SK-N-SH treated with all-trans-retinoic acid at 6 μM for 48 hours (cell line): ENCODE results near the gene FAM228A.
A peak's percentile ranks its signal among the peaks of the same experiment; 100 is the strongest.

Source experiments
- ATAC-seq: fragments of 200-7000 bp; cut with Tn5 transposase; 3 replicates; pipeline ENCODE4 v1.9.1; 2020; ENCODE audit warnings: mild to moderate bottlenecking, moderate library complexity
- BACH2 ChIP-seq: fragments of 250-450 bp; sonication (Bioruptor Pico); IDR thresholded peaks from 2 replicates; pipeline ENCODE4 v1.9.0; 2021; ENCODE audit warnings: mild to moderate bottlenecking, borderline replicate concordance
- ESRRG ChIP-seq: fragments of 250-450 bp; sonication (Bioruptor Pico); IDR thresholded peaks from 2 replicates; pipeline ENCODE4 v1.6.1; 2021; ENCODE audit warnings: mild to moderate bottlenecking
- GLIS3 ChIP-seq: fragments of 250-450 bp; sonication (Bioruptor Pico); IDR thresholded peaks from 2 replicates; pipeline ENCODE4 v1.5.0; 2020; ENCODE audit warnings: mild to moderate bottlenecking, moderate library complexity
- ISL1 ChIP-seq: fragments of 250-450 bp; sonication (Bioruptor Pico); IDR thresholded peaks from 2 replicates; pipeline ENCODE4 v2.1.2; 2022; ENCODE audit warnings: mild to moderate bottlenecking, moderate library complexity
- OSR1 ChIP-seq: fragments of 250-450 bp; sonication (Bioruptor Pico); IDR thresholded peaks from 2 replicates; pipeline ENCODE4 v1.8.0; 2022; ENCODE audit warnings: moderate library complexity, mild to moderate bottlenecking, inconsistent platforms
- RARB ChIP-seq: fragments of 250-450 bp; sonication (Bioruptor Pico); IDR thresholded peaks from 2 replicates; pipeline ENCODE4 v1.8.0; 2021; ENCODE audit warnings: mild to moderate bottlenecking, moderate library complexity
- SNAI2 ChIP-seq: fragments of 250-450 bp; sonication (Bioruptor Pico); IDR thresholded peaks from 2 replicates; pipeline ENCODE4 v1.5.0; 2020; ENCODE audit warnings: mild to moderate bottlenecking, moderate library complexity
- TCF4 ChIP-seq: fragments of 250-450 bp; sonication (Bioruptor Pico); IDR thresholded peaks from 2 replicates; pipeline ENCODE4 v1.8.0; 2021; ENCODE audit warnings: mild to moderate bottlenecking, moderate library complexity, borderline replicate concordance
- TOX ChIP-seq: fragments of 250-450 bp; sonication (Bioruptor Pico); IDR thresholded peaks from 2 replicates; pipeline ENCODE4 v1.8.0; 2021; ENCODE audit warnings: mild to moderate bottlenecking, moderate library complexity, borderline replicate concordance
- ZC3H10 ChIP-seq: fragments of 250-450 bp; sonication (Bioruptor Pico); IDR thresholded peaks from 2 replicates; pipeline ENCODE4 v1.5.1; 2021; ENCODE audit warnings: mild to moderate bottlenecking, moderate library complexity
- ZFP3 ChIP-seq: fragments of 250-450 bp; sonication (Bioruptor Pico); IDR thresholded peaks from 2 replicates; pipeline ENCODE4 v1.5.0; 2020; ENCODE audit warnings: mild to moderate bottlenecking, moderate library complexity
- ZFP30 ChIP-seq: fragments of 450-650 bp; formaldehyde crosslinking; IDR thresholded peaks from 2 replicates; pipeline ENCODE4 v1.5.0; 2022; ENCODE audit warnings: mild to moderate bottlenecking, moderate library complexity
- ZNF565 ChIP-seq: fragments of 450-650 bp; formaldehyde crosslinking; conservative IDR thresholded peaks from 2 replicates; pipeline ENCODE4 v1.5.0; 2020; ENCODE audit warnings: low read depth, mild to moderate bottlenecking, moderate library complexity
- ZNF70 ChIP-seq: fragments of 450-650 bp; formaldehyde crosslinking; IDR thresholded peaks from 2 replicates; pipeline ENCODE4 v1.5.0; 2020; ENCODE audit warnings: mild to moderate bottlenecking, moderate library complexity
- ZNF8 ChIP-seq: fragments of 450-650 bp; formaldehyde crosslinking; IDR thresholded peaks from 2 replicates; pipeline ENCODE4 v1.5.0; 2020; ENCODE audit warnings: mild to moderate bottlenecking, moderate library complexity
- TF ChIP-seq, protein P1 (sequence below): fragments of 250-450 bp; sonication (Bioruptor Pico); IDR thresholded peaks from 2 replicates; pipeline ENCODE4 v1.8.0; 2021; ENCODE audit warnings: low read depth, mild to moderate bottlenecking, moderate library complexity, borderline replicate concordance
- TF ChIP-seq, protein P2 (sequence below): fragments of 250-450 bp; sonication (Bioruptor Pico); IDR thresholded peaks from 2 replicates; pipeline ENCODE4 v1.5.0; 2020; ENCODE audit warnings: mild to moderate bottlenecking, moderate library complexity
- TF ChIP-seq, protein P3 (sequence below): fragments of 250-450 bp; sonication (Bioruptor Pico); IDR thresholded peaks from 2 replicates; pipeline ENCODE4 v1.5.1; 2021; ENCODE audit warnings: mild to moderate bottlenecking, moderate library complexity
- TF ChIP-seq, protein P4 (sequence below): fragments of 250-450 bp; sonication (Bioruptor Pico); IDR thresholded peaks from 2 replicates; pipeline ENCODE4 v1.8.0; 2020; ENCODE audit warnings: mild to moderate bottlenecking, moderate library complexity, borderline replicate concordance
- TF ChIP-seq, protein P5 (sequence below): fragments of 250-450 bp; sonication (Bioruptor Pico); IDR thresholded peaks from 2 replicates; pipeline ENCODE4 v1.5.1; 2020; ENCODE audit warnings: low read depth, mild to moderate bottlenecking, moderate library complexity

FAM228A gene

DNA sequence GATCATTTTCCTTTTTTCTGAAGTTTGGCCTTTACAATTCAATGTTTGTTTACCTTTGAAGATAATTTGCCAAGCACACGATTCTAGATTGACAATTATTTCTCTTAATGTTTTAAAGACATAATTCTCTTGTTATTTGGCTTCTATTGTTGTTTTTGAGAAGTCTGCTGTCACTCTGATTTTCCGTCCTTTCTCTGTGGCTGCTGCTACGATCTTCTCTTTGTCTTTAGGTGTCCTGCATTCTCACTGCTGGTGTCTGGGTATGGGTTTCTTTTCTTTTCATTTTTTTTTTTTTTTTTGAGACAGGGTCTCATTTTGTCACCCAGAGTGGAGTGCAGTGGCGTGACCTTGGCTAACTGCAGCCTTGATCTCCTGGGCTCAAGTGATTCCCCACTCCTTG is 15.1 kb upstream of the FAM228A start (continued):
- TF ChIP-seq, protein P1, sequence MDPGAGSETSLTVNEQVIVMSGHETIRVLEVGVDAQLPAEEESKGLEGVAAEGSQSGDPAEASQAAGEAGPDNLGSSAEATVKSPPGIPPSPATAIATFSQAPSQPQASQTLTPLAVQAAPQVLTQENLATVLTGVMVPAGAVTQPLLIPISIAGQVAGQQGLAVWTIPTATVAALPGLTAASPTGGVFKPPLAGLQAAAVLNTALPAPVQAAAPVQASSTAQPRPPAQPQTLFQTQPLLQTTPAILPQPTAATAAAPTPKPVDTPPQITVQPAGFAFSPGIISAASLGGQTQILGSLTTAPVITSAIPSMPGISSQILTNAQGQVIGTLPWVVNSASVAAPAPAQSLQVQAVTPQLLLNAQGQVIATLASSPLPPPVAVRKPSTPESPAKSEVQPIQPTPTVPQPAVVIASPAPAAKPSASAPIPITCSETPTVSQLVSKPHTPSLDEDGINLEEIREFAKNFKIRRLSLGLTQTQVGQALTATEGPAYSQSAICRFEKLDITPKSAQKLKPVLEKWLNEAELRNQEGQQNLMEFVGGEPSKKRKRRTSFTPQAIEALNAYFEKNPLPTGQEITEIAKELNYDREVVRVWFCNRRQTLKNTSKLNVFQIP (CRISPR knock-in tag): no peak
- TF ChIP-seq ZFP3 (CRISPR knock-in tag): no peak

DNA sequence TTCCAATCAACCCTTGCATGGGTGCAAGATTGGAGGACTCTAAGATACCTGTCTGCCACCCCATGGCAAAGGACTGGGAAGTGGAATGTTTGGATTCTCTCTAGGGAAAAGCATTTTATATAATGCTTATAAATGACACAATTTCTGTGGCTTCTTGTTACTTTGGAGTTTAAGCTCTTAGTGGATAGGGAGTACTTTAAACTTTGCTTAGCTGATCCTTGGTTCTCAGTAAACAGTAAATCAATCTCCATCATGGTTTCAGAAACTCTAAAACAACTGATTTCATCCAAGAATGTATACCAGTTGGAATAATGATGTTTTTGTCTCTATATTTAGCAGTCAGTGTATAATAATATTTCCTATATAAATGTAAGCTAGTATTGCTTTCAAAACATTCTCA is 14.1 kb upstream of the FAM228A start:
- TF ChIP-seq SNAI2: no peak
- no peak for TF ChIP-seq ZC3H10 (CRISPR knock-in tag)
- TF ChIP-seq ZFP3 (CRISPR knock-in tag): no peak
- TF ChIP-seq, protein P1 (CRISPR knock-in tag): no peak
- TF ChIP-seq ZNF70 (CRISPR knock-in tag): no peak
- no peak for TF ChIP-seq BACH2 (CRISPR knock-in tag)
- no peak for TF ChIP-seq RARB
- TF ChIP-seq ZNF565: no peak
- TF ChIP-seq, protein P2, sequence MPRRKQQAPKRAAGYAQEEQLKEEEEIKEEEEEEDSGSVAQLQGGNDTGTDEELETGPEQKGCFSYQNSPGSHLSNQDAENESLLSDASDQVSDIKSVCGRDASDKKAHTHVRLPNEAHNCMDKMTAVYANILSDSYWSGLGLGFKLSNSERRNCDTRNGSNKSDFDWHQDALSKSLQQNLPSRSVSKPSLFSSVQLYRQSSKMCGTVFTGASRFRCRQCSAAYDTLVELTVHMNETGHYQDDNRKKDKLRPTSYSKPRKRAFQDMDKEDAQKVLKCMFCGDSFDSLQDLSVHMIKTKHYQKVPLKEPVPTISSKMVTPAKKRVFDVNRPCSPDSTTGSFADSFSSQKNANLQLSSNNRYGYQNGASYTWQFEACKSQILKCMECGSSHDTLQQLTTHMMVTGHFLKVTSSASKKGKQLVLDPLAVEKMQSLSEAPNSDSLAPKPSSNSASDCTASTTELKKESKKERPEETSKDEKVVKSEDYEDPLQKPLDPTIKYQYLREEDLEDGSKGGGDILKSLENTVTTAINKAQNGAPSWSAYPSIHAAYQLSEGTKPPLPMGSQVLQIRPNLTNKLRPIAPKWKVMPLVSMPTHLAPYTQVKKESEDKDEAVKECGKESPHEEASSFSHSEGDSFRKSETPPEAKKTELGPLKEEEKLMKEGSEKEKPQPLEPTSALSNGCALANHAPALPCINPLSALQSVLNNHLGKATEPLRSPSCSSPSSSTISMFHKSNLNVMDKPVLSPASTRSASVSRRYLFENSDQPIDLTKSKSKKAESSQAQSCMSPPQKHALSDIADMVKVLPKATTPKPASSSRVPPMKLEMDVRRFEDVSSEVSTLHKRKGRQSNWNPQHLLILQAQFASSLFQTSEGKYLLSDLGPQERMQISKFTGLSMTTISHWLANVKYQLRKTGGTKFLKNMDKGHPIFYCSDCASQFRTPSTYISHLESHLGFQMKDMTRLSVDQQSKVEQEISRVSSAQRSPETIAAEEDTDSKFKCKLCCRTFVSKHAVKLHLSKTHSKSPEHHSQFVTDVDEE (CRISPR knock-in tag): no peak
- TF ChIP-seq, protein P3, sequence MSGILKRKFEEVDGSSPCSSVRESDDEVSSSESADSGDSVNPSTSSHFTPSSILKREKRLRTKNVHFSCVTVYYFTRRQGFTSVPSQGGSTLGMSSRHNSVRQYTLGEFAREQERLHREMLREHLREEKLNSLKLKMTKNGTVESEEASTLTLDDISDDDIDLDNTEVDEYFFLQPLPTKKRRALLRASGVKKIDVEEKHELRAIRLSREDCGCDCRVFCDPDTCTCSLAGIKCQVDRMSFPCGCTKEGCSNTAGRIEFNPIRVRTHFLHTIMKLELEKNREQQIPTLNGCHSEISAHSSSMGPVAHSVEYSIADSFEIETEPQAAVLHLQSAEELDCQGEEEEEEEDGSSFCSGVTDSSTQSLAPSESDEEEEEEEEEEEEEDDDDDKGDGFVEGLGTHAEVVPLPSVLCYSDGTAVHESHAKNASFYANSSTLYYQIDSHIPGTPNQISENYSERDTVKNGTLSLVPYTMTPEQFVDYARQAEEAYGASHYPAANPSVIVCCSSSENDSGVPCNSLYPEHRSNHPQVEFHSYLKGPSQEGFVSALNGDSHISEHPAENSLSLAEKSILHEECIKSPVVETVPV (CRISPR knock-in tag): no peak
- TF ChIP-seq GLIS3 (CRISPR knock-in tag): no peak
- TF ChIP-seq TOX (CRISPR knock-in tag): no peak
- TF ChIP-seq, protein P4, sequence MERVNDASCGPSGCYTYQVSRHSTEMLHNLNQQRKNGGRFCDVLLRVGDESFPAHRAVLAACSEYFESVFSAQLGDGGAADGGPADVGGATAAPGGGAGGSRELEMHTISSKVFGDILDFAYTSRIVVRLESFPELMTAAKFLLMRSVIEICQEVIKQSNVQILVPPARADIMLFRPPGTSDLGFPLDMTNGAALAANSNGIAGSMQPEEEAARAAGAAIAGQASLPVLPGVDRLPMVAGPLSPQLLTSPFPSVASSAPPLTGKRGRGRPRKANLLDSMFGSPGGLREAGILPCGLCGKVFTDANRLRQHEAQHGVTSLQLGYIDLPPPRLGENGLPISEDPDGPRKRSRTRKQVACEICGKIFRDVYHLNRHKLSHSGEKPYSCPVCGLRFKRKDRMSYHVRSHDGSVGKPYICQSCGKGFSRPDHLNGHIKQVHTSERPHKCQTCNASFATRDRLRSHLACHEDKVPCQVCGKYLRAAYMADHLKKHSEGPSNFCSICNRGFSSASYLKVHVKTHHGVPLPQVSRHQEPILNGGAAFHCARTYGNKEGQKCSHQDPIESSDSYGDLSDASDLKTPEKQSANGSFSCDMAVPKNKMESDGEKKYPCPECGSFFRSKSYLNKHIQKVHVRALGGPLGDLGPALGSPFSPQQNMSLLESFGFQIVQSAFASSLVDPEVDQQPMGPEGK (CRISPR knock-in tag): no peak
- no peak for TF ChIP-seq ESRRG (CRISPR knock-in tag)
- no peak for TF ChIP-seq ZFP30
- TF ChIP-seq, all 23 proteins: peak for 0
- ATAC-seq: no peak

DNA sequence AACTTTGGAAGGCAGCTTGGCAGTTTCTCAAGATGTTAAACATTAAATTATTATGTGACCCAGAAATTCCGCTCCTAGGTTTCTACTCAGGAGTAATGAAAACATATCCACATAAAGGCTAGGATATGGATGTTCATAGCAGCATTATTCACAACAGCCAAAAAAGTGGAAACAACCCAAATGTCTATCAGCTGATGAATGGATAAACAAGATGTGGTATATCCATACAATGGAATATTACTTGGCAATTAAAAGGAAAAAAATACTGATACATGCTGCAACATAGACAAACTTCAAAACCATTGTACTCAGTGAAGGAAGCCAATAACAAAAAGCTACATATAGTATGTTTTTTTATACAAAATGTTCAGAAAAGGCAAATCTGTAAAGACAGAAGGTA is 12.4 kb upstream of the FAM228A start:
- TF ChIP-seq TCF4 (no peak), ZNF8 (CRISPR knock-in tag) (peak; percentile 99)
- ATAC-seq: no peak

DNA sequence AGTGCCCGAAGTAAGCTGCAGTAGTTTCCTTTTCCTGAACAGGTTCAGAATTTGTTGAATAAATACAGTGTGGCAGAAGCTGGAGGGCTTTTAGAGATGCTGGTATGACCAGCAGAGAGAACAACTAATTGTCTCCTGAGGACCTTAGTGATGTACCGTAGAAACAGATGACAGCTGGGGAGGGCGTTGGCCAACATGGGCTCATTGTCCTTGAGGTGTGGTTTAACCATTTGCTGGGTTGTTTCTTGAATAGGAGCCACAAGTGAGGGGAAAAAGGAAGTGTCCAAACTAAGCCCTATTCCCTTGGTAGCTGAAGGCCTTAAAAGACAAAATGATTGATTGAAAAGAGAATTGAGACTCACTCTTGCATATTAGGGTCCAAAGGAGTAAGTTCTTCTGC is 11.7 kb upstream of the FAM228A start:
- ATAC-seq: no peak

More for the DNA sequence above, 11.7 kb upstream of the FAM228A start:
- TF ChIP-seq, protein P5, sequence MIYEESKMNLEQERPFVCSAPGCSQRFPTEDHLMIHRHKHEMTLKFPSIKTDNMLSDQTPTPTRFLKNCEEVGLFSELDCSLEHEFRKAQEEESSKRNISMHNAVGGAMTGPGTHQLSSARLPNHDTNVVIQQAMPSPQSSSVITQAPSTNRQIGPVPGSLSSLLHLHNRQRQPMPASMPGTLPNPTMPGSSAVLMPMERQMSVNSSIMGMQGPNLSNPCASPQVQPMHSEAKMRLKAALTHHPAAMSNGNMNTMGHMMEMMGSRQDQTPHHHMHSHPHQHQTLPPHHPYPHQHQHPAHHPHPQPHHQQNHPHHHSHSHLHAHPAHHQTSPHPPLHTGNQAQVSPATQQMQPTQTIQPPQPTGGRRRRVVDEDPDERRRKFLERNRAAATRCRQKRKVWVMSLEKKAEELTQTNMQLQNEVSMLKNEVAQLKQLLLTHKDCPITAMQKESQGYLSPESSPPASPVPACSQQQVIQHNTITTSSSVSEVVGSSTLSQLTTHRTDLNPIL (CRISPR knock-in tag): no peak
- TF ChIP-seq OSR1 (CRISPR knock-in tag) (no peak), ISL1 (CRISPR knock-in tag) (no peak), ESRRG (CRISPR knock-in tag) (no peak), SNAI2 (no peak), ZC3H10 (CRISPR knock-in tag) (no peak), ZFP3 (CRISPR knock-in tag) (no peak), ZNF565 (no peak), GLIS3 (CRISPR knock-in tag) (no peak)
- TF ChIP-seq, protein P1 (CRISPR knock-in tag): no peak
- TF ChIP-seq, protein P2 (CRISPR knock-in tag): no peak
